WERI-Rb-1 (cell line): ENCODE data around the gene PHETA1.

ENCODE experiments used
- DNase-seq: peaks from one replicate; pipeline ENCODE4 v3.0.0-alpha.2; 2020
- H3K27ac ChIP-seq: fragments of 250-450 bp; sonication (Bioruptor Pico); 2 replicates; pipeline ENCODE4 v1.5.1; 2020; ENCODE audit warnings: mild to moderate bottlenecking, moderate library complexity
- H3K27me3 ChIP-seq: fragments of 250-450 bp; sonication (Bioruptor Pico); 2 replicates; pipeline ENCODE4 v1.5.1; 2021; ENCODE audit warnings: mild to moderate bottlenecking, low read depth, moderate library complexity; ENCODE audit not compliant: insufficient read depth, severe bottlenecking
- H3K36me3 ChIP-seq: fragments of 250-450 bp; sonication (Bioruptor Pico); 2 replicates; pipeline ENCODE4 v1.5.1; 2020; ENCODE audit warnings: mild to moderate bottlenecking, moderate library complexity
- H3K4me3 ChIP-seq: 2 replicates; pipeline ENCODE4 v1.5.1; 2011; ENCODE audit warnings: low read depth, mild to moderate bottlenecking, control low read depth, low read length
- H3K9me3 ChIP-seq: fragments of 250-450 bp; sonication (Bioruptor Pico); 2 replicates; pipeline ENCODE4 v1.5.1; 2021; ENCODE audit warnings: mild to moderate bottlenecking, moderate library complexity; ENCODE audit not compliant: severe bottlenecking
- TF ChIP-seq, protein P1 (sequence below): IDR thresholded peaks from 2 replicates; pipeline ENCODE4 v1.5.1; 2011; ENCODE audit warnings: low read depth, mild to moderate bottlenecking, control low read depth, inconsistent platforms, low read length

Gene PHETA1

DNA sequence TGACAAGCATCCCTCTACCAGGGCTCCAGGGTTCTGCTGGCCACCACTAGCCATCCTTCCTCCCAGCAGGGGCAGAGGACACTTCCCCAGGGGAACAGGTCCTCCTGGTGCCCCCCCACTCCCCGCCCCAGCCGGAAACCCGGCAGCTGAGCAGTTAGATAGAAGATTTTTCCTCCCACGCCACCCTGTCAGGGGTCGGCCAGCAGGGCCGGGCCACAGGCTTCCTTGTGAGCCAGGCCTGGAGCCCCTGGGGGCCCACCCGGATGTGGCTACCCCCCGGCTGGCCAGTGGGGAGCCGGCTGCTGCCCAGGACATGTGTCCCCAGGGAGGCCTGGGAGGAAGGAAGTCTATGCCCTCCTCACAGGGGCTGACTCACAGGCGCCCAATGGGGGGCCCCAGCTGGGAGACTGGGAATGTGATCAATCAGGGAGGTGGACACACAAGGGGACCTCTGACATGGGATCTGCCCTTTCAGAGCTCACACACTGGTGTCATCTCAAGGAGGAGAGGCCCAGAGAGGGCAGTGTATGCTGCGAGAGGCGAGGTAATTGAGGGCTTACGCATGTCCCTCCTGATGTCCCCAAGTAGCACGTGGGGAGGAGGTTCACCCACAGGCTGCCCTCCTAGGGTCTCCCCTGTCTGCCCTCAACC lies 41.0 kb upstream of the PHETA1 start:
- no peaks in the 10 kb centered on the region for H3K36me3 ChIP-seq
- no peak for DNase-seq
- no peak overlapping the region for H3K4me3 ChIP-seq

GRCh38 chr12:111409403-111409779 lies 40.5 kb upstream of the PHETA1 start:
- Histone ChIP-seq H3K36me3 (no peaks in the 10 kb centered on the region), H3K9me3 (no peaks in the 10 kb centered on the region), H3K27me3 (no peaks in the 10 kb centered on the region), H3K27ac (no peak overlapping the region), H3K4me3 (no peak overlapping the region)
- TF ChIP-seq, protein P1, sequence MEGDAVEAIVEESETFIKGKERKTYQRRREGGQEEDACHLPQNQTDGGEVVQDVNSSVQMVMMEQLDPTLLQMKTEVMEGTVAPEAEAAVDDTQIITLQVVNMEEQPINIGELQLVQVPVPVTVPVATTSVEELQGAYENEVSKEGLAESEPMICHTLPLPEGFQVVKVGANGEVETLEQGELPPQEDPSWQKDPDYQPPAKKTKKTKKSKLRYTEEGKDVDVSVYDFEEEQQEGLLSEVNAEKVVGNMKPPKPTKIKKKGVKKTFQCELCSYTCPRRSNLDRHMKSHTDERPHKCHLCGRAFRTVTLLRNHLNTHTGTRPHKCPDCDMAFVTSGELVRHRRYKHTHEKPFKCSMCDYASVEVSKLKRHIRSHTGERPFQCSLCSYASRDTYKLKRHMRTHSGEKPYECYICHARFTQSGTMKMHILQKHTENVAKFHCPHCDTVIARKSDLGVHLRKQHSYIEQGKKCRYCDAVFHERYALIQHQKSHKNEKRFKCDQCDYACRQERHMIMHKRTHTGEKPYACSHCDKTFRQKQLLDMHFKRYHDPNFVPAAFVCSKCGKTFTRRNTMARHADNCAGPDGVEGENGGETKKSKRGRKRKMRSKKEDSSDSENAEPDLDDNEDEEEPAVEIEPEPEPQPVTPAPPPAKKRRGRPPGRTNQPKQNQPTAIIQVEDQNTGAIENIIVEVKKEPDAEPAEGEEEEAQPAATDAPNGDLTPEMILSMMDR = no peak
- DNase-seq = no peak

More for the DNA sequence above, 41.0 kb upstream of the PHETA1 start:
- no peak overlapping the region for H3K27ac ChIP-seq
- H3K9me3 ChIP-seq = no peaks in the 10 kb centered on the region
- no peaks in the 10 kb centered on the region for H3K27me3 ChIP-seq
- TF ChIP-seq, protein P1 = no peak

GRCh38 chr12:111408686-111409402 lies 39.9 kb upstream of the PHETA1 start:
- TF ChIP-seq, protein P1 = no peak
- H3K4me3 ChIP-seq = no peak overlapping the region
- no peaks in the 10 kb centered on the region for H3K36me3 ChIP-seq
- H3K27ac ChIP-seq = no peak overlapping the region
- no peaks in the 10 kb centered on the region for H3K9me3 ChIP-seq
- H3K27me3 ChIP-seq = no peaks in the 10 kb centered on the region
- DNase-seq = no peak

- Histone ChIP-seq H3K27me3 (no peaks in the 10 kb centered on the region), H3K36me3 (no peaks in the 10 kb centered on the region), H3K4me3 (no peak overlapping the region), H3K9me3 (no peaks in the 10 kb centered on the region), H3K27ac (no peak overlapping the region)
- no peak for DNase-seq
- TF ChIP-seq, protein P1 = no peak
These were observed 39.2 kb upstream of the PHETA1 start for GRCh38 chr12:111408116-111408440.

GRCh38 chr12:111407377-111408115 lies 38.7 kb upstream of the PHETA1 start:
- H3K4me3 ChIP-seq = no peak overlapping the region
- H3K9me3 ChIP-seq = no peaks in the 10 kb centered on the region
- DNase-seq = no peak
- no peaks in the 10 kb centered on the region for H3K36me3 ChIP-seq
- TF ChIP-seq, protein P1 = no peak
- H3K27ac ChIP-seq = no peak overlapping the region
- no peaks in the 10 kb centered on the region for H3K27me3 ChIP-seq
